HG03196 (cell line): ENCODE results near the gene TDRD12.
"Not testable (repeated sequence)": the region's sequence is repeated elsewhere in the genome, so short reads cannot be mapped to it uniquely, and the experiment has no call there.

Experiments used
- ATAC-seq: cut with Tn5 transposase; IDR thresholded peaks from one replicate; pipeline ENCODE4 v1.9.1; 2021; ENCODE audit not compliant: unreplicated experiment

Gene TDRD12

GRCh38 chr19:32863841-32864240, 144.3 kb downstream of the TDRD12 start:
- no peak for ATAC-seq

- ATAC-seq: no peak
Observed at GRCh38 chr19:32864318-32865007, 144.9 kb downstream of the TDRD12 start.

GRCh38 chr19:32865326-32865725, 145.8 kb downstream of the TDRD12 start:
- no peak for ATAC-seq

GRCh38 chr19:32866061-32866460, 146.5 kb downstream of the TDRD12 start:
- ATAC-seq: no peak

GRCh38 chr19:32866564-32867265, 147.1 kb downstream of the TDRD12 start:
- no peak for ATAC-seq

- not testable (repeated sequence) for ATAC-seq
Observed at GRCh38 chr19:32867436-32867835, 147.9 kb downstream of the TDRD12 start.

- ATAC-seq: no peak
Observed at GRCh38 chr19:32868206-32868950, 148.8 kb downstream of the TDRD12 start.

- ATAC-seq: no peak
Observed at GRCh38 chr19:32869369-32869965, 149.9 kb downstream of the TDRD12 start, which contains the start of gene SLC7A9. Gene SLC7A9, minus strand, starts transcription at chr19:32869767. Its CDS starts 1,233 bp downstream, at chr19:32868534.

- no peak for ATAC-seq
Observed at GRCh38 chr19:32869966-32870573, 150.5 kb downstream of the TDRD12 start.

- ATAC-seq: no peak
Observed at GRCh38 chr19:32870981-32871451, 151.4 kb downstream of the TDRD12 start.

- no peak for ATAC-seq
Observed at GRCh38 chr19:32872391-32872790, 152.8 kb downstream of the TDRD12 start.

GRCh38 chr19:32873247-32873959, 153.8 kb downstream of the TDRD12 start:
- ATAC-seq: no peak

GRCh38 chr19:32874605-32875004, 155.0 kb downstream of the TDRD12 start:
- ATAC-seq: no peak

- no peak for ATAC-seq
Observed at GRCh38 chr19:32875428-32875827, 155.9 kb downstream of the TDRD12 start.

- ATAC-seq: no peak
Observed at GRCh38 chr19:32876236-32876918, 156.8 kb downstream of the TDRD12 start.

- ATAC-seq: no peak
Observed at GRCh38 chr19:32876919-32877285, 157.3 kb downstream of the TDRD12 start.
